Esophagus squamous epithelium (tissue), 4 donors: ENCODE data around the gene MRFAP1L1.

ENCODE experiments used
- CTCF ChIP-seq, 6 experiments: fragments of 450-650 bp in 4 of 6; fragments of 200-600 bp in 2 of 6; sonication (generic) in 2 of 6; IDR thresholded peaks; one replicate each; pipeline ENCODE4 v1.5.1; 2016 to 2019; ENCODE audit warnings: antibody characterized with exemption in 6 of 6, mild to moderate bottlenecking in 4 of 6, moderate library complexity in 4 of 6
- POLR2A ChIP-seq, 4 donors: fragments of 450-650 bp; IDR thresholded peaks; one replicate each; pipeline ENCODE4 v1.6.1; 2017; ENCODE audit warnings: antibody characterized with exemption in 4 of 4, mild to moderate bottlenecking in 4 of 4, moderate library complexity in 3 of 4

- TF ChIP-seq CTCF (IDR thresholded peaks at IDR 0.05) (no peak), POLR2A (IDR thresholded peaks at IDR 0.05) (no peak)
Measured at GRCh38 chr4:6740347-6740746, 30.7 kb upstream of the MRFAP1L1 start.
